H1 (cell line): ENCODE data around the gene RASAL1. TPM values are rescaled to one million over a fixed set of nuclear protein-coding genes. Genes with fewer than 3 reads are reported as not detected.

Experiments
- CBX8 ChIP-seq: fragments of 300-800, 300-1000 bp; sonication (generic); IDR thresholded peaks from 2 replicates; pipeline ENCODE4 v1.7.1; 2016; ENCODE audit warnings: low read depth, low read length, borderline replicate concordance
- POLR2AphosphoS5 ChIP-seq: IDR thresholded peaks from 2 replicates; pipeline ENCODE4 v1.6.1; 2011; ENCODE audit warnings: low read depth, low read length
- RBBP5 ChIP-seq: IDR thresholded peaks from 2 replicates; pipeline ENCODE4 v1.7.1; 2012; ENCODE audit warnings: low read depth, mild to moderate bottlenecking, inconsistent platforms, low read length, moderate library complexity, borderline replicate concordance
- SIN3A ChIP-seq, 2 experiments: IDR thresholded peaks in 1 of 2; conservative IDR thresholded peaks in 1 of 2; 2 replicates each; pipeline ENCODE4 v1.6.1; 2011 to 2012; ENCODE audit warnings: low read length in 2 of 2, improper control_type of control experiment in 1 of 2, low read depth in 1 of 2, mild to moderate bottlenecking in 1 of 2
- ZNF274 ChIP-seq: IDR thresholded peaks from 2 replicates; pipeline ENCODE4 v1.7.0; 2012; ENCODE audit warnings: low read length, borderline replicate concordance; ENCODE audit errors: extremely low read depth
- polyA plus RNA-seq, 7 experiments: library from polyadenylated mRNA; depleted of rRNA in 3 of 7; stranded (reverse) in 5 of 7; unstranded in 2 of 7; fragments of >200 nt in 5 of 7; fragments of 200-250 nt in 2 of 7; gene quantifications; 1 replicate in 5 of 7; 2 replicates in 1 of 7; 4 replicates in 1 of 7; pipeline versions ENCODE4 v1.2.1 to v1.2.3, GENCODE V29; 2011 to 2013; ENCODE audit warnings: missing spikeins in 2 of 7, mixed read lengths in 2 of 7
- total RNA-seq: library from RNA; stranded (reverse); fragmentation: NEBNext Ultra II Directional; extraction: Animal tissue kit (Norgen Biotek cat#: 25700); gene quantifications from 2 replicates; pipeline ENCODE4 v1.2.1, GENCODE V29; 2021
- TF ChIP-seq, protein P1 (sequence below): IDR thresholded peaks from 2 replicates; pipeline ENCODE4 v1.6.1; 2011; ENCODE audit warnings: low read length, improper control_type of control experiment

Gene RASAL1
- total and polyA plus RNA-seq, 2 of the 8 experiments (the other 6 are each of a cell fraction or from before 2014, with no cell fraction given), result 3.7 to 5.0 TPM

- TF ChIP-seq RBBP5 (no peak), SIN3A (conservative IDR thresholded peaks at IDR 0.05 in 1 of 2, IDR thresholded peaks at IDR 0.05 in 1 of 2; ENCODE audit: low read depth in 1 of 2, low read length in 2 of 2) (no peak), ZNF274 (no peak), POLR2AphosphoS5 (no peak), CBX8 (no peak)
- TF ChIP-seq, protein P1, sequence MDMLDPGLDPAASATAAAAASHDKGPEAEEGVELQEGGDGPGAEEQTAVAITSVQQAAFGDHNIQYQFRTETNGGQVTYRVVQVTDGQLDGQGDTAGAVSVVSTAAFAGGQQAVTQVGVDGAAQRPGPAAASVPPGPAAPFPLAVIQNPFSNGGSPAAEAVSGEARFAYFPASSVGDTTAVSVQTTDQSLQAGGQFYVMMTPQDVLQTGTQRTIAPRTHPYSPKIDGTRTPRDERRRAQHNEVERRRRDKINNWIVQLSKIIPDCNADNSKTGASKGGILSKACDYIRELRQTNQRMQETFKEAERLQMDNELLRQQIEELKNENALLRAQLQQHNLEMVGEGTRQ, result no peak
Measured at GRCh38 chr12:113170457-113170856, 34.9 kb upstream of the RASAL1 start (continued).
